HepG2 (cell line): ENCODE data around the gene B3GAT3. TPM values are rescaled to one million over a fixed set of nuclear protein-coding genes. Genes with fewer than 3 reads are reported as not detected.

Source experiments
- CBX5 ChIP-seq: sonication (generic); formaldehyde crosslinking; IDR thresholded peaks from 2 replicates; pipeline ENCODE4 v1.4.0; 2020; ENCODE audit warnings: missing genetic modification reagents, borderline replicate concordance
- ETS1 ChIP-seq: sonication (generic); formaldehyde crosslinking; IDR thresholded peaks from 2 replicates; pipeline ENCODE4 v1.4.0; 2020; ENCODE audit warnings: missing genetic modification reagents
- FOXP1 ChIP-seq, 2 experiments: fragments of 450-650 bp in 1 of 2; IDR thresholded peaks; 2 replicates each; pipeline ENCODE4 v1.6.1; 2017 to 2018; ENCODE audit warnings: antibody characterized with exemption in 1 of 2
- GATA4 ChIP-seq: sonication (generic); IDR thresholded peaks from 2 replicates; pipeline ENCODE4 v1.6.1; 2016; ENCODE audit warnings: antibody characterized with exemption, low read depth, borderline replicate concordance
- HINFP ChIP-seq: sonication (generic); formaldehyde crosslinking; IDR thresholded peaks from 2 replicates; pipeline ENCODE4 v1.4.0; 2020; ENCODE audit warnings: low read depth, mild to moderate bottlenecking, missing genetic modification reagents
- KLF13 ChIP-seq: sonication (generic); formaldehyde crosslinking; IDR thresholded peaks from 2 replicates; pipeline ENCODE4 v1.4.0; 2020; ENCODE audit warnings: mild to moderate bottlenecking, missing genetic modification reagents
- KLF15 ChIP-seq: sonication (generic); formaldehyde crosslinking; IDR thresholded peaks from 2 replicates; pipeline ENCODE4 v1.8.1; 2023; ENCODE audit warnings: borderline replicate concordance, mild to moderate bottlenecking, inconsistent platforms, missing genetic modification reagents, mixed read lengths
- MED1 ChIP-seq: sonication (generic); formaldehyde crosslinking; IDR thresholded peaks from 2 replicates; pipeline ENCODE4 v1.4.0; 2020; ENCODE audit warnings: missing genetic modification reagents
- MLX ChIP-seq: IDR thresholded peaks from 2 replicates; pipeline ENCODE4 v1.6.1; 2016
- MNT ChIP-seq: fragments of 450-650 bp; IDR thresholded peaks from 2 replicates; pipeline ENCODE4 v1.6.1; 2016
- NFYB ChIP-seq: sonication (generic); formaldehyde crosslinking; IDR thresholded peaks from 2 replicates; pipeline ENCODE4 v1.4.0; 2020; ENCODE audit warnings: missing genetic modification reagents
- NRL ChIP-seq: sonication (generic); formaldehyde crosslinking; IDR thresholded peaks from 2 replicates; pipeline ENCODE4 v1.5.0; 2020; ENCODE audit warnings: missing genetic modification reagents, mild to moderate bottlenecking, moderate library complexity, borderline replicate concordance
- POLR2A ChIP-seq, 2 experiments: IDR thresholded peaks; 2 replicates each; pipeline ENCODE4 v1.6.1; 2011; ENCODE audit warnings: low read depth in 2 of 2, low read length in 2 of 2, mild to moderate bottlenecking in 1 of 2, moderate library complexity in 1 of 2; ENCODE audit not compliant: insufficient read depth in 1 of 2
- PRPF4 ChIP-seq: fragments of 200-400 bp; formaldehyde crosslinking; IDR thresholded peaks from 2 replicates; pipeline ENCODE4 v1.6.1; 2016; ENCODE audit warnings: low read length, low read depth; ENCODE audit not compliant: poor library complexity, severe bottlenecking
- SNAPC5 ChIP-seq: sonication (generic); formaldehyde crosslinking; IDR thresholded peaks from 2 replicates; pipeline ENCODE4 v1.8.1; 2023; ENCODE audit warnings: mild to moderate bottlenecking, missing genetic modification reagents, borderline replicate concordance
- SRSF4 ChIP-seq: fragments of 200-400 bp; formaldehyde crosslinking; IDR thresholded peaks from one replicate; pipeline ENCODE4 v1.6.1; 2018; ENCODE audit warnings: mild to moderate bottlenecking, low read depth, low read length, moderate library complexity; ENCODE audit not compliant: poor library complexity, severe bottlenecking
- TCF12 ChIP-seq, 2 experiments: fragments of 450-650 bp in 1 of 2; sonication (generic) in 1 of 2; formaldehyde crosslinking in 1 of 2; IDR thresholded peaks; 2 replicates each; pipeline versions ENCODE4 v1.6.1 to v1.8.0; 2017 to 2022; ENCODE audit warnings: antibody characterized with exemption in 1 of 2, mild to moderate bottlenecking in 1 of 2, missing genetic modification reagents in 1 of 2, moderate library complexity in 1 of 2
- TOPORS ChIP-seq: sonication (generic); formaldehyde crosslinking; IDR thresholded peaks from 2 replicates; pipeline ENCODE4 v1.8.0; 2023; ENCODE audit warnings: mild to moderate bottlenecking, missing genetic modification reagents
- ZBTB20 ChIP-seq: sonication (generic); formaldehyde crosslinking; IDR thresholded peaks from 2 replicates; pipeline ENCODE4 v1.8.1; 2023; ENCODE audit warnings: missing genetic modification reagents, low read depth, mild to moderate bottlenecking, borderline replicate concordance
- ZNF251 ChIP-seq: sonication (generic); formaldehyde crosslinking; IDR thresholded peaks from 2 replicates; pipeline ENCODE4 v1.9.0; 2021; ENCODE audit warnings: mild to moderate bottlenecking, missing genetic modification reagents
- ZNF3 ChIP-seq: IDR thresholded peaks from 2 replicates; pipeline ENCODE4 v1.7.0; 2017; ENCODE audit warnings: inconsistent platforms
- ZNF350 ChIP-seq: sonication (generic); formaldehyde crosslinking; IDR thresholded peaks from 2 replicates; pipeline ENCODE4 v1.4.0; 2020; ENCODE audit warnings: mild to moderate bottlenecking, low read depth, missing genetic modification reagents, borderline replicate concordance
- ZNF570 ChIP-seq: sonication (generic); formaldehyde crosslinking; IDR thresholded peaks from 2 replicates; pipeline ENCODE4 v1.4.0; 2020; ENCODE audit warnings: mild to moderate bottlenecking, missing genetic modification reagents, borderline replicate concordance
- ZNF766 ChIP-seq: sonication (generic); formaldehyde crosslinking; IDR thresholded peaks from 2 replicates; pipeline ENCODE4 v1.5.0; 2020; ENCODE audit warnings: missing genetic modification reagents, borderline replicate concordance
- ZNF780A ChIP-seq: sonication (generic); formaldehyde crosslinking; IDR thresholded peaks from 2 replicates; pipeline ENCODE4 v1.8.0; 2022; ENCODE audit warnings: mild to moderate bottlenecking, missing genetic modification reagents, moderate library complexity
- ZNF781 ChIP-seq: sonication (generic); formaldehyde crosslinking; IDR thresholded peaks from 2 replicates; pipeline ENCODE4 v1.5.1; 2020; ENCODE audit warnings: borderline replicate concordance, mild to moderate bottlenecking, missing genetic modification reagents; ENCODE audit errors: not compliant biosample characterization
- polyA plus RNA-seq, 8 experiments: library from polyadenylated mRNA; depleted of rRNA in 3 of 8; stranded (reverse) in 7 of 8; unstranded in 1 of 8; fragments of >200 nt; fragmentation: Illumina TruSeq in 4 of 8; extraction: Trizol in 4 of 8; gene quantifications; 2 replicates each; pipeline versions ENCODE4 v1.2.1 to v1.2.3, GENCODE V29; 2011 to 2016; ENCODE audit warnings: low read depth in 4 of 8, missing spikeins in 1 of 8, mixed read lengths in 1 of 8; ENCODE audit not compliant: insufficient read depth in 1 of 8
- total RNA-seq, 5 experiments: library from RNA; depleted of rRNA; stranded (reverse); fragments of >200 nt; fragmentation: Illumina TruSeq; extraction: Trizol; gene quantifications; 2 replicates each; pipeline ENCODE4 v1.2.3, GENCODE V29; 2016; ENCODE audit warnings: low read depth in 1 of 5

Gene B3GAT3
- total and polyA plus RNA-seq, 2 of the 13 experiments (the other 11 are each of a cell fraction or from before 2014, with no cell fraction given), result 21.3 to 26.1 TPM

GRCh38 chr11:62665075-62665598 lies 43.4 kb upstream of the B3GAT3 start, which contains the start of the genes C11orf98 and CSKMT (continued):
- TF ChIP-seq MLX (CRISPR knock-in tag), result peak; percentile 37; the same call in 1 of the 2 replicates
- peak; percentile 35 for TF ChIP-seq ZNF781 (CRISPR knock-in tag)
- TF ChIP-seq ETS1 (CRISPR knock-in tag), result no peak
- peak; percentile 97 to 99 for TF ChIP-seq POLR2A (IDR thresholded peaks at IDR 0.05; ENCODE audit: insufficient read depth in 1 of 2, low read depth in 2 of 2, low read length in 2 of 2)
- peak; percentile 52; the same call in 1 of the 2 replicates for TF ChIP-seq NRL (CRISPR knock-in tag)
- peak; percentile 74; the same call in 1 of the 2 replicates for TF ChIP-seq TOPORS (CRISPR knock-in tag)
- TF ChIP-seq ZBTB20 (CRISPR knock-in tag), result 0 out of 2 replicates have a peak, but pooled peaks have one; percentile 69
- TF ChIP-seq ZNF251, result no peak
- TF ChIP-seq GATA4, result peak; percentile 94
- TF ChIP-seq ZNF570 (CRISPR knock-in tag), result no peak
- TF ChIP-seq SRSF4, result no peak
- no peak for TF ChIP-seq FOXP1 (IDR thresholded peaks at IDR 0.05)
- no peak for TF ChIP-seq FOXP1 (CRISPR knock-in tag; IDR thresholded peaks at IDR 0.05)
- TF ChIP-seq MED1, result peak; percentile 50; the same call in 1 of the 2 replicates
- TF ChIP-seq SNAPC5 (CRISPR knock-in tag), result peak; percentile 31; the same call in 1 of the 2 replicates
- no peak for TF ChIP-seq ZNF3
- peak; percentile 80; the same call in 1 of the 2 replicates for TF ChIP-seq KLF15
- TF ChIP-seq ZNF350, result peak; percentile 88
- TF ChIP-seq KLF13 (CRISPR knock-in tag), result no peak
- TF ChIP-seq NFYB (CRISPR knock-in tag), result peak; percentile 87
- peak; percentile 36; the same call in 1 of the 2 replicates for TF ChIP-seq CBX5 (CRISPR knock-in tag)
- no peak for TF ChIP-seq MNT
- TF ChIP-seq TCF12 (IDR thresholded peaks at IDR 0.05), result no peak
- no peak for TF ChIP-seq TCF12 (CRISPR knock-in tag; IDR thresholded peaks at IDR 0.05)
- no peak for TF ChIP-seq HINFP
- no peak for TF ChIP-seq PRPF4
- no peak for TF ChIP-seq ZNF780A
- TF ChIP-seq ZNF766 (CRISPR knock-in tag), result peak; percentile 76
